Measurements from ENCODE around the gene NPB.

GRCh38 chr17:81914103-81914850 is 12.2 kb downstream of the NPB start:
- TF ChIP-seq CTCF (IDR thresholded peaks at IDR 0.05) (no peak), POLR2A (IDR thresholded peaks at IDR 0.05) (no peak)
